Cardiac fibroblast (primary cell): Measurements from ENCODE around the gene OVCH1.
A peak's percentile ranks its signal among the peaks of the same experiment; 100 is the strongest.

Experiments
- DNase-seq, 2 donors: peaks; one replicate each; pipeline versions ENCODE4 v3.0.0 to v3.0.0-alpha.2; 2010; ENCODE audit warnings: low read depth in 2 of 2
- H3K4me3 ChIP-seq, 2 donors: replicated peaks in 1 of 2; 1 replicate in 1 of 2; 2 replicates in 1 of 2; pipeline ENCODE4 v1.5.1; 2011; ENCODE audit warnings: low read depth in 2 of 2, low read length in 2 of 2, mild to moderate bottlenecking in 2 of 2, moderate library complexity in 1 of 2
- TF ChIP-seq, protein P1 (sequence below): IDR thresholded peaks from one replicate; pipeline ENCODE4 v1.5.1; 2011; ENCODE audit warnings: low read depth, mild to moderate bottlenecking, low read length, inconsistent platforms

Gene OVCH1

DNA sequence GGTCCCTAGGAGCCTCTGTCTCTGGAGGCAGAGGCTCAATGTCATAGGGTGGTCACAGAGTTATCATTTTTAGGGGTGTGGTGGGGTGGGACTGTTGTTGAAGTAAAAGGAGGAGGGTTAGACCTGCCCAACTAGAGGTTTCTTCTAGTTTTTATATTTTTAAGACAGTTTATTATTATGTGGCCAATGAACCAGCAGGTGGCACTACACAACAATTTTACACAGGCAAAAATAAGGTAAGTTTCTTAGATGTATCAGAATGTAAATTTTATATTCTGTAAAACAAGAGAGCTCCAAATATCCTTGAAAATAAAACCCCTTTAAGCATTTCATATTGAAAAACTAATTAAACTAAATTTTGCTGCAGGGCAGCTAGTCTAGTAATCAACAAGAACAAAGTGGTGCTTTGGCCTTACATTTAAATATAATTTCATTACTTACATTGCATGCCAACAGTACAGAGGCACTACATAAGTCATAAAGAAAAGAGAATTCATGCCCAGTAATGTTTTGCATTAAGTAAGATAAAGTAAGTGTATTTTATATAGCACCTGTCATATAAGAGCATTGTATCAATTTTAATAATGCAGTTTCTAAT is 22.2 kb upstream of the OVCH1 start:
- peak; percentile 77 to 79 for DNase-seq
- no peak overlapping the region for H3K4me3 ChIP-seq
- TF ChIP-seq, protein P1, sequence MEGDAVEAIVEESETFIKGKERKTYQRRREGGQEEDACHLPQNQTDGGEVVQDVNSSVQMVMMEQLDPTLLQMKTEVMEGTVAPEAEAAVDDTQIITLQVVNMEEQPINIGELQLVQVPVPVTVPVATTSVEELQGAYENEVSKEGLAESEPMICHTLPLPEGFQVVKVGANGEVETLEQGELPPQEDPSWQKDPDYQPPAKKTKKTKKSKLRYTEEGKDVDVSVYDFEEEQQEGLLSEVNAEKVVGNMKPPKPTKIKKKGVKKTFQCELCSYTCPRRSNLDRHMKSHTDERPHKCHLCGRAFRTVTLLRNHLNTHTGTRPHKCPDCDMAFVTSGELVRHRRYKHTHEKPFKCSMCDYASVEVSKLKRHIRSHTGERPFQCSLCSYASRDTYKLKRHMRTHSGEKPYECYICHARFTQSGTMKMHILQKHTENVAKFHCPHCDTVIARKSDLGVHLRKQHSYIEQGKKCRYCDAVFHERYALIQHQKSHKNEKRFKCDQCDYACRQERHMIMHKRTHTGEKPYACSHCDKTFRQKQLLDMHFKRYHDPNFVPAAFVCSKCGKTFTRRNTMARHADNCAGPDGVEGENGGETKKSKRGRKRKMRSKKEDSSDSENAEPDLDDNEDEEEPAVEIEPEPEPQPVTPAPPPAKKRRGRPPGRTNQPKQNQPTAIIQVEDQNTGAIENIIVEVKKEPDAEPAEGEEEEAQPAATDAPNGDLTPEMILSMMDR: peak; percentile 42

DNA sequence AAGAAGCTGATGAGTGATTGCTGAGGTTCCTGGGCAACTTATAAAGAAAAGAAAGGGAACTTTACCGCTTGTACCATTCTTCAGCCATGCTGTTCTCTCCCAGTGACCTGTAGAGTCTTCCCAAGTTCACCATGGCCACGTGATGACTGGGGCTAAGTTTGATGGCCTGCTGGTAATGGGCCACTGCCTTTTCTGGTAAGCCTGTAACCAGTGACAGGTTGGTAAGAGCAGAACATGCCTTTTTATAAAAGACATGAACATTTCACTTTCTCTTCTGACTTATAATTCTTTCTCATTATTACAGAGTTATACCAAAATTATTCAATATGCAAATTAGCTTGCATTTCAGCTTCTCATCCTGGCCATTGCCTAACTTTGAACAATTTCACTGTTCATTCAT is 20.9 kb upstream of the OVCH1 start:
- no peak overlapping the region for H3K4me3 ChIP-seq
- no peak for DNase-seq
- TF ChIP-seq, protein P1: no peak

DNA sequence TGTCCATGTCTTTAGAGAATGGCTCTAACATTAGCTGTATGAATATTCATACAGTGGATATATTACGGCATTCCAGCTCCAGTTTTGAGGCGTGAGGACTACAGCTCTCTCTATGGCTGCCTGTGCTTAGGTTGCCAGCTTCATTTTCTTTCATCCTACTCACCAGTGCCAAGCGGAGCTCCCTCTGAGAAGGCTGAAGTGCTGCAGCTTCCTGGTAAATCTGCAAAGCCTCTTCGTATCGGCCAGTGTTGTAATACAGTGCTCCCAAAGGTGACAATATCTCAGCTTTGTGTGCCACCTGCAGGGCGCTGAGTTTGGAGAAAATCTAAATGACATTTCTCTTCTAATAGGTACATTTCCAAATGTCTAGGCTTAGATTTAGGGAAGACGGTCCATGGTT is 19.8 kb upstream of the OVCH1 start:
- TF ChIP-seq, protein P1: no peak
- DNase-seq: no peak
- H3K4me3 ChIP-seq: no peak overlapping the region

DNA sequence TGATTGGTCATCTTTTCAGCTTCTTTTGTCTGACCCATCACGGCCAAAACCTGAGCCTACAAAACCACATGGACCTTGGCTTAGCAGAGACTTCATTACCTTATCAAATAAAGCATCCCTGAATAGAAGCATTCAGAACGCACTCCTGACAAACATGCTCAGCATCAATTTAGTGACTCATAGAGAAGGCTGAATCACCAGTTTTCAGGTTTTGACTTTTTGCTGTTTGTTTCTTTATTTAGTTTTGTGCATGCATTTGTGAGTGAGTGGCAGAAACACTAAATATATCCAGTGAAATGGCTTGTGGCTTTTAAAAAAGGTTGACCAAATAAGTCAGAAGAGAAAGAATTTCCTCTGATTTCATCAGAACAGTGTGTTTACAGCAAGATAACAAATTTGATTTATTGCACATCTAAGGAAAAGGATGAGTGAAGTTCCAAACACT is 19.0 kb upstream of the OVCH1 start:
- DNase-seq: peak; percentile 37 to 53
- H3K4me3 ChIP-seq: no peak overlapping the region
- TF ChIP-seq, protein P1: no peak

DNA sequence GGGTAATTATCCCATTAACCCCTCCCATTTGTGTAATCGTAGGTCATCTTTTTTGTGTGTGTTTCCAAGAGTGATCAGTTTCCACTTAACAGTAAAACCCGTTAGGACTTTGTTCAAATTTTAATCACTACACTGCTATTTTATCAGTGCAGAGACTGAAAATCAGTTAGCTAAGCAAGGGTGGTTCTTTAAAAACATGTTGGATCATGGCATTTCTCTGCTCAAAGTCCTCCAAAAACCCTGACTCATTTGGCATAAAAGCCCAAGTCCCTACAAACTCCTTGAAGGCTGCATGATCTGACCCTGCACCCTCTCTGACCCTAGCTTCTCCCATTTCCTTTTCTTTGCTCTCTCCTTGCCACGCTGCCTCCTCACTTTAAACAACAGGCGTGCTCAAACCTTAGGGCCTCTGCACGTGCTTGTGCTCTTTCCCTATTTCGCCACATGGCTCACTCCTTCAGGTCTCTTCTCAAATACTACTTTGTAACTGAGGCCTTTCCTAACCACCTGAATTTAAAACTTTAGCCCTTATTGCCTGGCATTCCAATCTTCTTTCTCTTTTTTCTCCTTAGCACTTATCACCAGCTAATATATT is 13.2 kb upstream of the OVCH1 start:
- H3K4me3 ChIP-seq: no peak overlapping the region
- DNase-seq: no peak
- TF ChIP-seq, protein P1: no peak

DNA sequence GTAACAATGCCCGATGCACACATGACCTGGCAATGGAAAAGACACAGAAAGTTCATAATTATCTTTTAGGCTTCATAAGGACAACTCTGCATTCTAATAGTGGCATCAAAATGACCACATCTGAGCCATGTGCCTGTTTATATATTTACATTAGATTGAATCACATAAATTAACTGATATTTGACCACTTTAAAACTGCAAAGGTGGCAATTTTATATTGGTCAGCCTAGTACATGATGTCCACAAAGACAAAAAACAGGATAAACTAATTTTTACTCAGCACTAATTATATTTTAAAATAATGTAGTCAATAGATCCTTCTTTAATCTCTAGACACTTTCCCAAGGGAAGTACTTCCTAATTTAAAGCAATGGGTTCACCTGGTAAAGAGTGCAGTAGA is 12.0 kb upstream of the OVCH1 start:
- TF ChIP-seq, protein P1: no peak
- DNase-seq: no peak
- no peak overlapping the region for H3K4me3 ChIP-seq
